Peyer's patch (tissue), 4 donors: ENCODE measurements around the gene FH. TPM values are rescaled to one million over a fixed set of nuclear protein-coding genes. Genes with fewer than 3 reads are reported as not detected.

Experiments
- DNase-seq, 3 donors: peaks; one replicate each; pipeline ENCODE4 v3.0.0-alpha.2; 2017 to 2019
- H3K27ac ChIP-seq, 4 donors: fragments of 200-600 bp; sonication (generic); one replicate each; pipeline ENCODE4 v1.5.1; 2016 to 2019
- H3K27me3 ChIP-seq, 2 donors: fragments of 200-600 bp; sonication (generic); one replicate each; pipeline ENCODE4 v1.5.1; 2019
- H3K36me3 ChIP-seq, 3 donors: fragments of 200-600 bp; sonication (generic); one replicate each; pipeline ENCODE4 v1.5.1; 2016 to 2019
- H3K4me1 ChIP-seq, 4 donors: fragments of 200-600 bp; sonication (generic); one replicate each; pipeline ENCODE4 v1.5.1; 2016 to 2019
- H3K4me3 ChIP-seq, 4 donors: fragments of 200-600 bp; sonication (generic); 1 replicate in 3 of 4; 2 replicates in 1 of 4; pipeline ENCODE4 v1.5.1; 2016 to 2019; ENCODE audit warnings: mild to moderate bottlenecking in 1 of 4
- H3K9me3 ChIP-seq, 4 donors: fragments of 200-600 bp; sonication (generic); one replicate each; pipeline ENCODE4 v1.5.1; 2016 to 2019; ENCODE audit warnings: mild to moderate bottlenecking in 1 of 4
- POLR2A ChIP-seq, 2 donors: fragments of 450-650 bp; IDR thresholded peaks; one replicate each; pipeline ENCODE4 v1.5.1; 2017; ENCODE audit warnings: antibody characterized with exemption in 2 of 2, mild to moderate bottlenecking in 2 of 2, moderate library complexity in 2 of 2
- total RNA-seq, 4 donors: library from RNA; depleted of rRNA; stranded (reverse); fragments of >200 nt; gene quantifications; one replicate each; pipeline ENCODE4 v1.1.0, GENCODE V29; 2016
- TF ChIP-seq, protein P1 (sequence below), 6 experiments: fragments of 450-650 bp in 4 of 6; fragments of 200-600 bp in 2 of 6; sonication (generic) in 1 of 6; IDR thresholded peaks; one replicate each; pipeline ENCODE4 v1.5.1; 2017 to 2019; ENCODE audit warnings: antibody characterized with exemption in 6 of 6, mild to moderate bottlenecking in 3 of 6, moderate library complexity in 1 of 6

Gene FH
- total RNA-seq, 4 donors from 2014 or later = 29.7 to 91.3 (median 56.1) TPM

DNA sequence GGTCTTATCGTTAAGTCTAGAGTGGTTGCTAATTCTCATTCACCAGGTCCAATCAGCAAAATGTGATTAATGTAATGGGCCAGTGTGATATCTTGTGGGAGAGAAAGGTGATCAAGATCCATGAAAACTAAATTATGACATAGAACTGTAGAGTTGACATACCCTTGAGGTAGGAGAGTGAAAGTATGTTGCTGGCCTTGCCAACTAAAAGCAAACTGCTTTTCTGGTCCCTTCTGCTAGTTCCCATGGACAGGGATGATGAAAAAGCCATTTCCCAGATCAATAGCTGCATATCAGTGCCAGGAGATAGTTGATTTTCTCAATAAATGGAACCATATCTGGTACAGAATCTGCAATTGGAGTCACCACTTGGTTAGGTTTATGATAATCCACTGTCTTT is 65.8 kb downstream of the FH start:
- no peaks in the 10 kb centered on the region for H3K36me3 ChIP-seq
- no peak for DNase-seq
- H3K27ac ChIP-seq = no peak overlapping the region
- no peak overlapping the region for H3K4me3 ChIP-seq
- no peaks in the 10 kb centered on the region for H3K27me3 ChIP-seq
- TF ChIP-seq, protein P1, sequence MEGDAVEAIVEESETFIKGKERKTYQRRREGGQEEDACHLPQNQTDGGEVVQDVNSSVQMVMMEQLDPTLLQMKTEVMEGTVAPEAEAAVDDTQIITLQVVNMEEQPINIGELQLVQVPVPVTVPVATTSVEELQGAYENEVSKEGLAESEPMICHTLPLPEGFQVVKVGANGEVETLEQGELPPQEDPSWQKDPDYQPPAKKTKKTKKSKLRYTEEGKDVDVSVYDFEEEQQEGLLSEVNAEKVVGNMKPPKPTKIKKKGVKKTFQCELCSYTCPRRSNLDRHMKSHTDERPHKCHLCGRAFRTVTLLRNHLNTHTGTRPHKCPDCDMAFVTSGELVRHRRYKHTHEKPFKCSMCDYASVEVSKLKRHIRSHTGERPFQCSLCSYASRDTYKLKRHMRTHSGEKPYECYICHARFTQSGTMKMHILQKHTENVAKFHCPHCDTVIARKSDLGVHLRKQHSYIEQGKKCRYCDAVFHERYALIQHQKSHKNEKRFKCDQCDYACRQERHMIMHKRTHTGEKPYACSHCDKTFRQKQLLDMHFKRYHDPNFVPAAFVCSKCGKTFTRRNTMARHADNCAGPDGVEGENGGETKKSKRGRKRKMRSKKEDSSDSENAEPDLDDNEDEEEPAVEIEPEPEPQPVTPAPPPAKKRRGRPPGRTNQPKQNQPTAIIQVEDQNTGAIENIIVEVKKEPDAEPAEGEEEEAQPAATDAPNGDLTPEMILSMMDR (IDR thresholded peaks at IDR 0.05) = no peak
- TF ChIP-seq POLR2A (IDR thresholded peaks at IDR 0.05) = no peak
- no peaks in the 10 kb centered on the region for H3K4me1 ChIP-seq
- no peaks in the 10 kb centered on the region for H3K9me3 ChIP-seq

DNA sequence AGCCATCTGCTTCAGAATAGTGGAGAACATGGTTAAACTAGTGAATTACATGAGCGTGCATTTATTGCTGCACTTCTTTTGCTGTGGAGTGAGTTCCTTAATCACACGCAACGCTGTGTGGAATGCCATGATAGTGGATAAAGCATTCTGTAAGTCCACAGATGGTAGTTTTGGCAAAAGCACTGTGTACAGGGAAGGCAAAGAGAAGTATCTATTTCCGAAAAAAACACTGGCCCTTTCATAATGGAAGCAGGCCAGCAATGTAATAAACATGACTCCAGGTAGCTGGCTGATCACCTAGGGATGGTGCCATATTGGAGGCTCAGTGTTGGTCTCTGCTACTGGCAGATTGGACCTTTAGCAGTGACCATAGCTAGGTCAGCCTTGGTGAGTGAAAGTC is 67.6 kb downstream of the FH start:
- no peaks in the 10 kb centered on the region for H3K36me3 ChIP-seq
- no peak overlapping the region for H3K27ac ChIP-seq
- H3K9me3 ChIP-seq = no peaks in the 10 kb centered on the region
- H3K27me3 ChIP-seq = no peaks in the 10 kb centered on the region
- no peak for TF ChIP-seq POLR2A (IDR thresholded peaks at IDR 0.05)
- TF ChIP-seq, protein P1 (IDR thresholded peaks at IDR 0.05) = no peak
- H3K4me1 ChIP-seq = no peaks in the 10 kb centered on the region
- DNase-seq = no peak
- no peak overlapping the region for H3K4me3 ChIP-seq

Other genes starting within 250 kb of the FH start
- 1 to 10 TPM in 1 of 4 donors, not detected in 3; 1.9 TPM for gene RGS7, start 162.6 kb downstream of the FH start, total RNA-seq
- gene KMO, start 12.6 kb upstream of the FH start, total RNA-seq = 10 to 100 TPM in 1 of 4 donors, under 1 TPM in 2, not detected in 1; 0.13 to 32.2 (median 0.70) TPM
- gene CHML, start 120.6 kb upstream of the FH start, total RNA-seq = 10 to 100 TPM in 1 of 4 donors, 1 to 10 TPM in 3; 6.6 to 11.0 (median 9.1) TPM
- gene OPN3, start 120.6 kb upstream of the FH start, total RNA-seq = 10 to 100 TPM; 17.3 to 23.1 (median 20.9) TPM
- gene WDR64, start 132.5 kb upstream of the FH start, total RNA-seq = not detected